Cardiac septum (tissue), 1 donor: Measurements from ENCODE around the gene BCLAF1. TPM values are rescaled to one million over a fixed set of nuclear protein-coding genes. Genes with fewer than 3 reads are reported as not detected.

Source experiments
- DNase-seq: peaks from one replicate; pipeline ENCODE4 v3.0.0-alpha.2; 2020; ENCODE audit warnings: low spot score
- intact Hi-C: fragments of 100-400 bp; cut with DNase I; formaldehyde crosslinking; loops from one replicate; pipeline ENCODE4 v1.14.0; 2022
- long read RNA-seq: library from polyadenylated mRNA; unstranded; transcript quantifications from one replicate; pipeline ENCODE4 v2.0.0, GENCODE V29; 2021
- total RNA-seq: library from RNA; stranded (reverse); fragmentation: NEBNext Ultra II Directional; extraction: Animal tissue kit (Norgen Biotek cat#: 25700); gene quantifications from one replicate; pipeline ENCODE4 v1.2.1, GENCODE V29; 2021
- donor health status: DM: no; HTN: no; CAD: no.

BCLAF1 gene, protein sequence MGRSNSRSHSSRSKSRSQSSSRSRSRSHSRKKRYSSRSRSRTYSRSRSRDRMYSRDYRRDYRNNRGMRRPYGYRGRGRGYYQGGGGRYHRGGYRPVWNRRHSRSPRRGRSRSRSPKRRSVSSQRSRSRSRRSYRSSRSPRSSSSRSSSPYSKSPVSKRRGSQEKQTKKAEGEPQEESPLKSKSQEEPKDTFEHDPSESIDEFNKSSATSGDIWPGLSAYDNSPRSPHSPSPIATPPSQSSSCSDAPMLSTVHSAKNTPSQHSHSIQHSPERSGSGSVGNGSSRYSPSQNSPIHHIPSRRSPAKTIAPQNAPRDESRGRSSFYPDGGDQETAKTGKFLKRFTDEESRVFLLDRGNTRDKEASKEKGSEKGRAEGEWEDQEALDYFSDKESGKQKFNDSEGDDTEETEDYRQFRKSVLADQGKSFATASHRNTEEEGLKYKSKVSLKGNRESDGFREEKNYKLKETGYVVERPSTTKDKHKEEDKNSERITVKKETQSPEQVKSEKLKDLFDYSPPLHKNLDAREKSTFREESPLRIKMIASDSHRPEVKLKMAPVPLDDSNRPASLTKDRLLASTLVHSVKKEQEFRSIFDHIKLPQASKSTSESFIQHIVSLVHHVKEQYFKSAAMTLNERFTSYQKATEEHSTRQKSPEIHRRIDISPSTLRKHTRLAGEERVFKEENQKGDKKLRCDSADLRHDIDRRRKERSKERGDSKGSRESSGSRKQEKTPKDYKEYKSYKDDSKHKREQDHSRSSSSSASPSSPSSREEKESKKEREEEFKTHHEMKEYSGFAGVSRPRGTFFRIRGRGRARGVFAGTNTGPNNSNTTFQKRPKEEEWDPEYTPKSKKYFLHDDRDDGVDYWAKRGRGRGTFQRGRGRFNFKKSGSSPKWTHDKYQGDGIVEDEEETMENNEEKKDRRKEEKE
- total RNA-seq = 81.5 TPM
- long read RNA-seq, full-length matches to known transcripts = 14 of 55 reads
- long read RNA-seq, partial matches to known transcripts = 34 of 55 reads
- long read RNA-seq, other reads (novel, unspliced or antisense) = 7 of 55 reads

- peak; percentile 100 for DNase-seq
- intact Hi-C loops = loop anchor here (2.0 kb wide), 1 partner anchor 791 kb away; no protein-coding TSS in a partner anchor
Observed at GRCh38 chr6:136289579-136290409, at the start of gene BCLAF1. Gene BCLAF1, minus strand, starts transcription at chr6:136289846. Its CDS starts 9,980 bp downstream, at chr6:136279866.

GRCh38 chr6:136338486-136338885, 48.8 kb upstream of the BCLAF1 start:
- DNase-seq = no peak
- intact Hi-C loops = no loop called here

- no peak for DNase-seq
- intact Hi-C loops = no loop called here
Observed at GRCh38 chr6:136337606-136338005, 48.0 kb upstream of the BCLAF1 start.

DNA sequence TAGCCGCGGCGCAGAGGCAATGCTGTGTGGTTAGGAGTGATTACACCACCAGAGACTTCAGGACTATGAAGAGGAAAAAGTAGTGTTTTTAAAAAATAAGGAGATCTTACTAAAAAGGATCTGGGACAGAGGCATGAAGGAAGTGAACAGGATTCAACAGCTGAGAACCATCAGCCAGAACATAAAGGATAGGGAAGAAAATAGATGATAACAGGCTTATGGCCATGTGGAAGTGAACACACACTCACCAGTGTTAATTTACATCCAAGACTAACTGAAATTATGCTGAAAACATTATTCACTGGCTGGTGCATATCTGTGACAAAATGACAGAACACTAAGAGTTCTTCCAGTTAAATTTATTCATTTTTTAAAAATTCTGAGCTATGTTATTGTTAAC, 47.5 kb upstream of the BCLAF1 start:
- intact Hi-C loops = no loop called here
- no peak for DNase-seq

DNA sequence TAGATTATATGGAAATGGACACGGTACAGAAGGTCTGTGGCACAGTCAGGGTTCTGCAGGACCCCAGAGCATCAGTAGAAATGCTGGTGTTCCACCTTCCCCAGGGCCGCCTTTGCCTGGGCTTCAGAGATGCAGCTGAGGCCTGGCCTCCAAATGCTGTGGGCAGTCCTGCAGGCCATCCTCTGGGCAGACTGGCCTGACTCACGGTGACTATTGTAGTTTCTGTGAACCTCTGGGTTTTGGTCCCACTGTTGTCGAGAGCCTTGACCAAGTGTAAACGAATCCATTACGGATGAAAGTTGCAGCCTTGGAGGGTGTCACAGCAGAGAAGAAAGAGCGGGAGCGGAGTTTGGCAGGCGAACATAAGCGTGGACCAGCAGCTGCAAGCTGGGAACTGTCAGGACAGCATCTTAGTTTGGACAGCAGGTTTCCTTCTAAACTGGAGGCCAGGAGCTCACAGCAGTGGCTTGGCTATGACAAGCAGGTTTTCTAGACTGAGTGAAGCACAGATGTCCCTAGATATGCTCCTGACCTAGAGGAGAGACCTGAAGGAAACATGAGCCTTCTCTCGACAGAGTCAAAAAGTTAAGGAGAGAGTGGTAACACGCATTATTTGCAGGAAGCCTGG, 46.2 kb upstream of the BCLAF1 start:
- intact Hi-C loops = no loop called here
- no peak for DNase-seq

DNA sequence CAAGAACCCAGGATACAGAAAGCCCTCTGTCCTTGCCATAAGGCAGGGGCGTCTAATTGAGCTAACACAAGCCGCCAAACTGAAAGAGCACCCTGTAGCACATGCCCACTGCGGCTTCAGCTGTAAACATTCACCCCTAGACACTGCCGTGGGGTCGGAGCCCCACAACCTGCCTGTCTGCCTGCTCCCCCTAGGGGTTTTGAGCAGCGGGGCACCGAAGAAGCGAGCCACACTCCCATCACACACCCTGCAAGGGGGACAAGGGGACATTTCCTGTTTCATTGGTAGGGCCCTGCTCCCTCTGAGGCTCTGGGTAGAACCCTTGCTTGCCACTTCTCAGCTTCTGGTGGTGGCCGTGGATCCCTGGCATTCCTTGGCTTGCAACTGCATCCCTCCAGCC, 45.2 kb upstream of the BCLAF1 start:
- DNase-seq = no peak
- intact Hi-C loops = no loop called here

DNA sequence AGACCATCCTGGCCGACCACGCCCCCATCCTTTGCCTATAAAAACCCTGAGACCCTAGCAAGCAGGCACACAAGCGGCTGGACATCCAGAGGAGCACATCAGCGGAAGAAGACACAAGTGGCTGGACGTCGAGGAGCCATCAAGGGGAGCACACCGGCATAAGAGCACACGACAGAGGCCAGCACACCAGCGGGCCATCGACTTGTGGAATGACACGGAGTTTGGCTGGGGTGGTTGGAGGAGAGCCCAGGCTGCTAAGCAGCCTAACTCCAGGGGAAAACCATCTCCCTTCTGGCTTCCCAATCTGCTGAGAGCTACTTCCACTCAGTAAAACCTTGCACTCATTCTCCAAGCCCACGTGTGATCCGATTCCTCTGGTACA, 44.8 kb upstream of the BCLAF1 start:
- no peak for DNase-seq

GRCh38 chr6:136333824-136334464, 44.3 kb upstream of the BCLAF1 start:
- intact Hi-C loops = no loop called here
- DNase-seq = no peak

More for the DNA sequence above, 44.8 kb upstream of the BCLAF1 start:
- intact Hi-C loops = no loop called here

GRCh38 chr6:136331461-136331860, 41.8 kb upstream of the BCLAF1 start:
- no peak for DNase-seq
- intact Hi-C loops = no loop called here

- intact Hi-C loops = no loop called here
Observed at GRCh38 chr6:136330634-136331033, 41.0 kb upstream of the BCLAF1 start.

DNA sequence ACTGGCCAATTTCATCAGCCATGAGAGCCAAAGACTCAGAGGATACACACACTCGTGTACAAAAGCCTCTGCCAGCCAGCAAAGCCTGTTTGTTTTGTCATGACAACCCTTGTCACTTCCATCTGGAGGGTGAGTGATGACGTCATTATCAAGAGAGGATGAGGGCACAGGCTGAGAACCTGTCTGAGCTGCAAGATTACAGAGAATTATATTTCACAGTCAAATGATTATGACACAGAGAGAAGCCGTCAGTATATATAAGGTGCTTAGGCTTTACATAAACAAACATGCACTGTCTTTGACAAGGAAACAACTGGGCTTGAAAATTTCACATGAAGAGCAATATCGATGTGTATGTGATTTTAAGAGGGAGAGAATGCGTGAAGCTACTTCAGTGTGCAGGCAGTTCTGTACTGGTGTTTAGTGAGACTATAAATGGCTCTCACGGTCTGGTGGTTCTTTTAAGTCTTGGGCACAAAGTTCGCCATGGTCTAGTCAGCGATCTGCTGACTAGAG, 36.5 kb upstream of the BCLAF1 start:
- intact Hi-C loops = no loop called here
- no peak for DNase-seq

More at GRCh38 chr6:136330634-136331033, 41.0 kb upstream of the BCLAF1 start:
- DNase-seq = no peak

GRCh38 chr6:136324686-136325380, 35.2 kb upstream of the BCLAF1 start:
- DNase-seq = no peak
- intact Hi-C loops = no loop called here

DNA sequence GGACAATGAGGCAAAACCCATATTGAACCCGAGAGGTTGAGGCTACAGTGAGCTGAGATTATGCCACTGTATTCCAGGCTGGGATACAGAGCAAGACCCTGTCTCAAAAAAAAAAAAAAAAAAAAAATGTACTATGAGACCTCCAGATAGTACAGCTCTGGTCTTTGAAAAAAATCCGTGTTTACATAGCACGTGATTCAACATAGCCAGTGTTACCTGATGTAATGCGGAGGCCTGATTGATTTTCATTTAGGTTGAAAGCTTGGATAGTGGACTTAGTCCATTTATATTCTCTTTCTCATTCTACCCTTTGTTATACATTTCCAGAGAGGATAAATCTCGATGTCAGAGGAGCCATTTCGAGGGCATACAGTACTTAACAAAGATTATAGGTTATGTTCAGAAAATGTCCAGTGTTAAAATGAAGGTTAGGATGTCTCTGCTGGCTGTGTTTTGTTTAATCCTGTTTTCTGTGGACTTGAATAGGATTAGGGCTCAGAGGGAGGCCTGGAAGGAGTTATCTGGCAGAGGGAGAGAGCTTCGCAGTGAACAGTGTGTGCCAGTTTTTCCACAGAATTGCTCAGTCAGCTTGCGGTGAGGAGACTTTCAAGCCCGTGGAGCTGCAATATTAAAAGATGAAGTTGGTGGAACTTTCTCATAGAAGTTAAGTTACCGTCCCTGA, 33.9 kb upstream of the BCLAF1 start:
- no peak for DNase-seq
- intact Hi-C loops = no loop called here

DNA sequence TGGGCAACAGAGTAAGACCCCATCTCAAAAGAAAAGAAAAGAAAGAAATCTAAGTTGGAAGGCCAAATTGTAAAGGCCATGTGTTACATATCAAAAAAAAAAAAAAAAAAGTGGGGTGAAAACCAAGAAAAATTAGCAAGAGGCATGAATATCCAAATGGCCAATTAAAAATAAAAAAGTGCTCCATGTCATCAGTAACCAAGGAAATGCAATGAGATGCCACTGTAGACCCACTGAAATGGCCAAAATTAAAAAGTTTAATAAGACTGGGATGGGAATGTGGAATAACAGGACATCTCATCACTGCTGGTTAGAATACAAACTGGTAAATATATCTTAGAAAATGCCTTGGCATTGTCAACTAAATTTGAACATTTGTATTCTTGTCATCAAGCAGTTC, 30.1 kb upstream of the BCLAF1 start:
- no peak for DNase-seq
- intact Hi-C loops = loop anchor here (10.0 kb wide), 2 partner anchors 785 to 815 kb away; no protein-coding TSS in a partner anchor

DNA sequence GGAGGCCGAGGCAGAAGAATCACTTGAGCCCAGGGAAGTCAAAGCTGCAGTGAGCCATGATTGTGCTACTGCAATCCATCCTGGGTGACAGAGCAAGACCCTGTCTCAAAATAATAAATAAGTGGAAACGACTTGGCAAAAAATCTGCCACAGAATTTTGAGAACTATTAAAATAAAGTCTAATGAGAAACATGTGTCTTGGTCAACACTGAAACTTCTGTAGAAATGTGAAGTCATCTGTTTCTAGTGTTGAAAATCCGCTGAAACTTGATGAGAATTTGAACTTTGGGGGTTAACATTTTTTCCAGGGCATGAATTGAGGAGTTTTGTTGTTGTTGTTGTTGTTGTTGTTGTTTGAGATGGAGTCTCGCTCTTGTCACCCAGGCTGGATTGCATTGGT, 29.0 kb upstream of the BCLAF1 start:
- intact Hi-C loops = loop anchor here (10.0 kb wide), 2 partner anchors 784 to 814 kb away; no protein-coding TSS in a partner anchor
- no peak for DNase-seq

GRCh38 chr6:136317971-136318370, 28.3 kb upstream of the BCLAF1 start:
- no peak for DNase-seq
- intact Hi-C loops = loop anchor here (10.0 kb wide), 2 partner anchors 783 to 813 kb away; no protein-coding TSS in a partner anchor
